ENCODE measurements around the gene KITLG.
"Not testable (repeated sequence)": the region's sequence is repeated elsewhere in the genome, so short reads cannot be mapped to it uniquely, and the experiment has no call there.

The KITLG gene

DNA sequence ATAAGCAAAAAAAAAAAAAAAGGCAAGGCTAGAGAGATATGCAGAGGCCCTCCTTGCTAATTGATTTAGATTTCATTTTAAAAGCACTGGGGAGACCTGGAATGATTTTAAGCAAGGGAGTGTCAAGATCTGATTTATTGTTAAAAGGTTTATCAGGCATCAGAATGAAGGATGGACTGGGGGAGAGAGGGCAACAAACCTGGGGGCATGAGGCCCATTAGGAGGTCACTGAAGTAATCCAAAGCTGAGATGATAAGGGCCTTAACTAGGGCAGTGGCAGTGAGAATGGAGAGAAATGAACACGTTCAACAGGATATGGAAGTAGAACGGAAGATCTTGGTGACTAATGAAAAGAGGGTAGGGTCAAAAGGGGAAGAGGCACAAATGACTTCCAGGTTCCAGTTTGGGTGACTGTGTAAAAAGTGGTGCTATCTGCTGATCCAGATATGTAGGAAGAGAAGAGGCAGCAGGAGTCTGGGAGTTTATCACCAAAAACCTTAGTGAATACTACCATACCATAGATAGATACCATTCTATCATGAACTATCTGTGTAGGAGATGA, 24.0 kb downstream of the KITLG start:
- FAIRE-seq (no peak), DNase-seq (ENCODE audit: insufficient read length, low spot score) (no peak)
- no peak for TF ChIP-seq CTCF (IDR thresholded peaks at IDR 0.05; ENCODE audit: insufficient read depth, missing control alignments)

DNA sequence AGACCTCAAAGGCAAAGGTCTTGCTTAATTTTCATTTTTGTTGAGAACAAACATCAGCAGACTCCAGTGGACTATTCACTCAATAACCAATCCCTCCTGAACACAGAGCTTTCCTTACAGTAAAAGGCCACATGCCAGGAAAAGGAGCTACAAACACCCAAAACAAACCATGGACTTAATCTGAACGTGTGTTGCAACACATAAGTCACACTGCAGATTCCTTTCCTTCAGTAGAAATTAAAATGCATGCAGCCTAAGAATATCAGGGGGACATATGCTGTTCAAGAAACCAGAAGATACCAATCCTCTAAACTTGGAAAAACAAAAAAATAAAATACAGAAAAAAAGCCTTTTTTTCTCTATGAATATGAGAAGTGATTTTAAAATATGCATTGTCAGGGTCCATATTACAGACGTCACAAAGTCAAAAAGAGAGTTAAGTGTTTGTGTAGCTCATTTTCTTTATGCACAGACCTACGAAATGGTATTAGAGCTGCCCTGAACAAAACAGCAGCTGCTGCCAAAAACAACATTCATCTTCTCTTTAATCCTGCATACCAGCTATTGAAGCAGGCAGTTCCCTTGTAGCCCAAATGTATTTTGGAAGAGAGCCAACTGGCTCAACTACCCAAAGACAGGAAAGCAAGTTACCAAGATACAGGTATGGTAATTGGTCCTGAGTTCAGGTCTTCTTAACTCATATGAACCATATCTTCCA, 26.2 kb downstream of the KITLG start:
- FAIRE-seq: peak; percentile 35
- no peak for TF ChIP-seq CTCF (IDR thresholded peaks at IDR 0.05; ENCODE audit: insufficient read depth, missing control alignments)
- no peak for DNase-seq (ENCODE audit: insufficient read length, low spot score)

GRCh38 chr12:88552610-88553079, 27.6 kb downstream of the KITLG start:
- FAIRE-seq: peak; percentile 11
- no peak for TF ChIP-seq CTCF (IDR thresholded peaks at IDR 0.05; ENCODE audit: insufficient read depth, missing control alignments)
- no peak for DNase-seq (ENCODE audit: insufficient read length, low spot score)

DNA sequence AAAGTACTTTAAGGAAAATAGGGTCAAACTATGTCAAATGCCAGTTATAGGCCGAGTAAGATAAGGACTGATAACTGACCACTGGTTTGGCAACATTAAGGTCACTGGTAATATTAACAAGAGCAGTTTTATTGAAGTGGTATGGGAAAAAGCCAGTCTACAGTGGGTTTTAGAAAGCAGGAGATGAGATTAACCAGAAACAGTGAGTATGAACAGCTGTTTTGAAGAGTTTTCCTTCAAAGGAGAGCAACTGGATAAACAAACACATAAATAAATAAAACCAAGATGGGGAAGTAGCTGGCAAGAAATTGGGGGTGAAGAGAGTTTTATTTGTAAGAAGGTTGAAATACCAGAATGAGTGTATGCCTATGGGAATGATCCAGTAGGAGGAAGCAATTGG, 30.3 kb downstream of the KITLG start:
- no peak for FAIRE-seq
- DNase-seq (ENCODE audit: insufficient read length, low spot score): no peak
- TF ChIP-seq CTCF (IDR thresholded peaks at IDR 0.05; ENCODE audit: insufficient read depth, missing control alignments): no peak

DNA sequence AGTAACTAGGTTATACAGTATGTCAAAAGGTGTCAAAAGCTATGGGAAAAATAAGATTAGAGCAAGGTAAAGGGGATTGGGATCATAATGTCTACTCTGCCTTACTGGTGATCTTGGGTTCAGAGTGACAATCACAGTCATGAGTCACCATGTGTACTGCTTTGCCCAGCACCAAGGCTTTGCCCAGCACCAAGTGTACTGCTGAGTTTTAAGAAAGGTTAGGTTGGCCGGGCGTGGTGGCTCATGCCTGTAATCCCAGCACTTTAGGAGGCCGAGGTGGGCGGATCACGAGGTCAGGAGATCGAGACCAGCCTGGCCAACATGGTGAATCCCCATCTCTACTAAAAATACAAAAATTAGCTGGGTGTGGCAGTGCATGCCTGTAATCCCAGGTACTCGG, 32.3 kb downstream of the KITLG start:
- FAIRE-seq: not testable (repeated sequence)

GRCh38 chr12:88546853-88547252, 33.4 kb downstream of the KITLG start:
- no peak for TF ChIP-seq CTCF (IDR thresholded peaks at IDR 0.05; ENCODE audit: insufficient read depth, missing control alignments)
- DNase-seq (ENCODE audit: insufficient read length, low spot score) (no peak), FAIRE-seq (no peak)

More for the DNA sequence above, 32.3 kb downstream of the KITLG start:
- not testable (repeated sequence) for DNase-seq (ENCODE audit: insufficient read length, low spot score)

- no peak for TF ChIP-seq CTCF (IDR thresholded peaks at IDR 0.05; ENCODE audit: insufficient read depth, missing control alignments)
- FAIRE-seq: no peak
- no peak for DNase-seq (ENCODE audit: insufficient read length, low spot score)
Measured at GRCh38 chr12:88546226-88546625, 34.0 kb downstream of the KITLG start.

All from D721Med (cell line).